GM10266 (cell line): Measurements from ENCODE around the gene POLR3A.
"Not testable (repeated sequence)": the region's sequence is repeated elsewhere in the genome, so short reads cannot be mapped to it uniquely, and the experiment has no call there.

Experiments
- DNase-seq: peaks from one replicate; pipeline ENCODE4 v3.0.0; 2012; ENCODE audit errors: extremely low spot score
- CTCF ChIP-seq: IDR thresholded peaks from 2 replicates; pipeline ENCODE4 v1.5.1; 2012; ENCODE audit warnings: mild to moderate bottlenecking, low read depth; ENCODE audit not compliant: control insufficient read depth, insufficient read depth; ENCODE audit errors: missing control alignments

POLR3A gene

GRCh38 chr10:78069151-78069550 is 39.8 kb upstream of the POLR3A start:
- DNase-seq: no peak
- TF ChIP-seq CTCF: no peak

- TF ChIP-seq CTCF: no peak
- DNase-seq: no peak
Observed at GRCh38 chr10:78066728-78067430, 37.6 kb upstream of the POLR3A start.

GRCh38 chr10:78066012-78066411 is 36.7 kb upstream of the POLR3A start:
- no peak for TF ChIP-seq CTCF
- DNase-seq: no peak

GRCh38 chr10:78065611-78066010 is 36.3 kb upstream of the POLR3A start:
- TF ChIP-seq CTCF: no peak
- DNase-seq: no peak

- DNase-seq: not testable (repeated sequence)
Observed at GRCh38 chr10:78064919-78065318, 35.6 kb upstream of the POLR3A start.

- no peak for TF ChIP-seq CTCF
- no peak for DNase-seq
Observed at GRCh38 chr10:78063236-78063635, 33.9 kb upstream of the POLR3A start.

- DNase-seq: no peak
- no peak for TF ChIP-seq CTCF
Observed at GRCh38 chr10:78062296-78062695, 33.0 kb upstream of the POLR3A start.
